Endothelial cell of umbilical vein (primary cell): ENCODE data around the gene ETFB. TPM values are rescaled to one million over a fixed set of nuclear protein-coding genes. Genes with fewer than 3 reads are reported as not detected.

Experiments
- BruUV-seq: library from RNA; stranded (reverse); fragments of 400-500 nt; replicated peaks from 2 replicates; lab custom pipeline; 2021; lab: Mats Ljungman, UMichigan
- CTCF ChIA-PET: fragments of 300-600, 350-600 bp; sonication (Branson Sonifier 250); formaldehyde crosslinking; loops from one replicate; lab custom pipeline; 2021; ENCODE audit warnings: antibody characterized with exemption, inconsistent platforms; lab: Charles Lee
- POLR2A ChIA-PET: fragments of 300-600, 350-600 bp; sonication (Branson Sonifier 250); formaldehyde crosslinking; loops from one replicate; lab custom pipeline; 2021; ENCODE audit warnings: antibody characterized with exemption, inconsistent platforms; lab: Charles Lee
- DNase-seq: peaks from one replicate; pipeline ENCODE4 v3.0.0-alpha.2; 2011; ENCODE audit warnings: low read depth, low spot score
- FAIRE-seq: peaks from 2 replicates; lab custom pipeline; 2011; peaks lifted over from hg19 to GRCh38; lab: Jason Lieb, UNC
- H2AFZ ChIP-seq: 2 replicates; pipeline ENCODE4 v1.6.0; 2012; ENCODE audit warnings: low read depth, low read length, control low read depth, inconsistent platforms
- H3K27ac ChIP-seq: 2 replicates; pipeline ENCODE4 v1.5.1; 2011; ENCODE audit warnings: low read depth, mild to moderate bottlenecking, control low read depth, low read length, moderate library complexity; ENCODE audit not compliant: insufficient read depth
- H3K27me3 ChIP-seq, 2 experiments: 2 replicates each; pipeline versions ENCODE4 v1.6.0 to v1.6.1; 2011; ENCODE audit warnings: low read length in 2 of 2, mixed read lengths in 1 of 2; ENCODE audit not compliant: control insufficient read depth in 2 of 2, insufficient read depth in 2 of 2
- H3K36me3 ChIP-seq, 2 experiments: 2 replicates in 1 of 2; 3 replicates in 1 of 2; pipeline ENCODE4 v1.5.1; 2011; ENCODE audit warnings: low read length in 2 of 2, mild to moderate bottlenecking in 1 of 2, moderate library complexity in 1 of 2; ENCODE audit not compliant: control insufficient read depth in 2 of 2, insufficient read depth in 2 of 2; ENCODE audit errors: extremely low read depth in 1 of 2
- H3K4me1 ChIP-seq: 3 replicates; pipeline ENCODE4 v1.5.1; 2011; ENCODE audit warnings: mild to moderate bottlenecking, low read length; ENCODE audit not compliant: control insufficient read depth, insufficient read depth; ENCODE audit errors: extremely low read depth
- H3K4me2 ChIP-seq: 2 replicates; pipeline ENCODE4 v1.6.1; 2011; ENCODE audit warnings: low read length, control low read depth, mixed read lengths; ENCODE audit not compliant: insufficient read depth
- H3K4me3 ChIP-seq, 3 experiments: fragments of 200-600 bp in 1 of 3; sonication (generic), shearing (Covaris generic) in 1 of 3; replicated peaks in 1 of 3; 2 replicates each; pipeline ENCODE4 v1.5.1; 2011 to 2016; ENCODE audit warnings: control low read depth in 3 of 3, low read length in 3 of 3, mild to moderate bottlenecking in 2 of 3, inconsistent platforms in 1 of 3, low read depth in 1 of 3, moderate library complexity in 1 of 3; ENCODE audit not compliant: insufficient read depth in 1 of 3
- H3K79me2 ChIP-seq: 2 replicates; pipeline ENCODE4 v1.6.0; 2012; ENCODE audit warnings: low read length, inconsistent platforms; ENCODE audit not compliant: control insufficient read depth, insufficient read depth
- H3K9ac ChIP-seq: replicated peaks from 2 replicates; pipeline ENCODE3; 2011; ENCODE audit warnings: low read length, control low read depth; ENCODE audit not compliant: insufficient read depth; ENCODE audit errors: extremely low read depth
- H3K9me1 ChIP-seq: replicated peaks from 3 replicates; pipeline ENCODE4 v1.6.0; 2011; ENCODE audit warnings: mild to moderate bottlenecking, low read length; ENCODE audit not compliant: control insufficient read depth, insufficient read depth; ENCODE audit errors: extremely low read depth
- H3K9me3 ChIP-seq: replicated peaks from 2 replicates; pipeline ENCODE4 v1.5.1; 2012; ENCODE audit warnings: low read length, inconsistent platforms; ENCODE audit not compliant: control insufficient read depth, insufficient read depth
- H4K20me1 ChIP-seq: replicated peaks from 2 replicates; pipeline ENCODE3; 2011; ENCODE audit warnings: mild to moderate bottlenecking, low read length; ENCODE audit not compliant: control insufficient read depth, insufficient read depth; ENCODE audit errors: extremely low read depth
- CTCF ChIP-seq, 2 donors: IDR thresholded peaks; 1 replicate in 1 of 2; 2 replicates in 1 of 2; pipeline ENCODE4 v1.5.1; 2011; ENCODE audit warnings: low read length in 2 of 2, mild to moderate bottlenecking in 2 of 2, moderate library complexity in 2 of 2, control low read depth in 1 of 2, inconsistent platforms in 1 of 2, low read depth in 1 of 2; ENCODE audit not compliant: insufficient read depth in 1 of 2; ENCODE audit errors: extremely low read depth in 1 of 2
- EZH2 ChIP-seq: IDR thresholded peaks from 2 replicates; pipeline ENCODE4 v1.6.1; 2012; ENCODE audit warnings: borderline replicate concordance, low read depth, mild to moderate bottlenecking, moderate library complexity, low read length, inconsistent platforms; ENCODE audit not compliant: severe bottlenecking
- FOS ChIP-seq: IDR thresholded peaks from 2 replicates; pipeline ENCODE4 v1.6.1; 2011; ENCODE audit warnings: mild to moderate bottlenecking, low read length, moderate library complexity, borderline replicate concordance; ENCODE audit not compliant: insufficient read depth
- MYC ChIP-seq: IDR thresholded peaks from one replicate; pipeline ENCODE4 v1.6.1; 2011; ENCODE audit warnings: mild to moderate bottlenecking, low read depth, low read length
- dilution Hi-C: fragments of 300-500 bp; cut with MboI; formaldehyde crosslinking; loops from one replicate; pipeline ENCODE4 v1.15.0; 2019; ENCODE audit warnings: low sequenced_read_pairs; ENCODE audit not compliant: extremely low pct_ligation_motif_present
- intact Hi-C: fragments of 100-400 bp; cut with micrococcal nuclease; formaldehyde crosslinking; loops from one replicate; pipeline ENCODE4 v1.10.0; 2022
- polyA plus RNA-seq, 4 experiments: library from polyadenylated mRNA; depleted of rRNA in 3 of 4; stranded (reverse) in 3 of 4; unstranded in 1 of 4; fragments of >200 nt; gene quantifications; 2 replicates each; pipeline versions ENCODE4 v1.2.1 to v1.2.3, GENCODE V29; 2011 to 2012; ENCODE audit warnings: missing spikeins in 1 of 4
- total RNA-seq: library from RNA; stranded (reverse); gene quantifications from 2 replicates; pipeline ENCODE4 v1.2.3, GENCODE V29; 2021

The ETFB gene
- total and polyA plus RNA-seq, 2 donors (not counting 3 experiments of a cell fraction or from before 2014, with no cell fraction given) = 54.1 to 99.2 TPM

- no peak overlapping the region for H3K9ac ChIP-seq
- ChIA-PET POLR2A (no interaction called here), CTCF (no interaction called here)
- intact Hi-C loops (loop anchor here (5.0 kb wide), 1 partner anchor 40 kb away; the partner anchor contains the start of genes CLDND2 and ETFB), dilution Hi-C loops (no loop called here)
- H3K36me3 ChIP-seq = no peaks in the 10 kb centered on the region
- H3K9me1 ChIP-seq = no peaks in the 10 kb centered on the region
- peak overlapping the region; percentile 78 for H2AFZ ChIP-seq
- H3K27me3 ChIP-seq = peaks cover 6 to 7% of the 10 kb centered on the region in 2 experiments
- no peaks in the 10 kb centered on the region for H3K9me3 ChIP-seq
- no peak for TF ChIP-seq MYC
- TF ChIP-seq FOS = no peak
- peak in 1 of 2 donors; percentile 20 for TF ChIP-seq CTCF (IDR thresholded peaks at IDR 0.05; ENCODE audit: extremely low read depth in 1 of 2, insufficient read depth in 1 of 2, low read depth in 1 of 2, low read length in 2 of 2)
- peak; percentile 58 for TF ChIP-seq EZH2
- H3K79me2 ChIP-seq = no peaks in the 10 kb centered on the region
- H3K4me2 ChIP-seq = peak overlapping the region; percentile 24
- H3K27ac ChIP-seq = no peak overlapping the region
- no peaks in the 10 kb centered on the region for H4K20me1 ChIP-seq
- DNase-seq (peak; percentile 30), FAIRE-seq (no peak)
- H3K4me3 ChIP-seq = peak overlapping the region in 1 of 3 experiments; percentile 15
- H3K4me1 ChIP-seq = no peaks in the 10 kb centered on the region
- no TSS peak for BruUV-seq
Observed at GRCh38 chr19:51327066-51328001, 38.9 kb downstream of the ETFB start.
